SK-N-SH (cell line): ENCODE data around the gene TRIM68. TPM values are rescaled to one million over a fixed set of nuclear protein-coding genes. Genes with fewer than 3 reads are reported as not detected.

Experiments
- CTCF ChIA-PET: fragments of 300-600, 350-600 bp; formaldehyde crosslinking; extraction: SDS; loops from one replicate; lab custom pipeline; 2021; lab: Yijun Ruan, JAX
- POLR2A ChIA-PET: fragments of 350-600 bp; sonication (Branson Sonifier 250); formaldehyde crosslinking; extraction: SDS; loops from one replicate; lab custom pipeline; 2020; ENCODE audit warnings: antibody characterized with exemption, inconsistent platforms; lab: Yijun Ruan, JAX
- DNase-seq: peaks from one replicate; pipeline ENCODE4 v3.0.0; 2012
- H2AFZ ChIP-seq: fragments of 200-600 bp; sonication (generic); 2 replicates; pipeline ENCODE4 v1.8.1; 2016; ENCODE audit warnings: antibody characterized with exemption, mild to moderate bottlenecking, low read depth
- H3F3A ChIP-seq: fragments of 200-600 bp; sonication (generic); replicated peaks from 2 replicates; pipeline ENCODE3; 2016; ENCODE audit warnings: antibody characterized with exemption, mild to moderate bottlenecking; ENCODE audit not compliant: insufficient read depth
- H3K27ac ChIP-seq, 2 experiments: fragments of 200-500 bp in 1 of 2; fragments of 200-600 bp in 1 of 2; sonication (Bioruptor generic) in 1 of 2; sonication (generic), shearing (Covaris generic) in 1 of 2; 2 replicates each; pipeline versions ENCODE4 v1.5.1 to v1.6.1; 2014 to 2016; ENCODE audit warnings: low read depth in 2 of 2, inconsistent platforms in 1 of 2, low read length in 1 of 2, mild to moderate bottlenecking in 1 of 2, mixed read lengths in 1 of 2
- H3K27me3 ChIP-seq: fragments of 200-600 bp; sonication (generic), shearing (Covaris generic); 2 replicates; pipeline ENCODE4 v1.6.1; 2016; ENCODE audit warnings: mixed run types; ENCODE audit not compliant: insufficient read depth
- H3K36me3 ChIP-seq, 2 experiments: fragments of 200-500 bp in 1 of 2; fragments of 200-600 bp in 1 of 2; sonication (Bioruptor generic) in 1 of 2; sonication (generic) in 1 of 2; replicated peaks in 1 of 2; 2 replicates each; pipeline versions ENCODE3 to v1.5.1; 2014 to 2016; ENCODE audit warnings: low read length in 1 of 2, mild to moderate bottlenecking in 1 of 2; ENCODE audit not compliant: insufficient read depth in 2 of 2, control insufficient read depth in 1 of 2
- H3K4me1 ChIP-seq, 2 experiments: fragments of 200-500 bp in 1 of 2; fragments of 200-600 bp in 1 of 2; sonication (Bioruptor generic) in 1 of 2; sonication (generic), shearing (Covaris generic) in 1 of 2; 2 replicates each; pipeline versions ENCODE4 v1.5.1 to v1.6.1; 2014 to 2016; ENCODE audit warnings: low read depth in 1 of 2, low read length in 1 of 2, mixed run types in 1 of 2; ENCODE audit not compliant: insufficient read depth in 2 of 2, control insufficient read depth in 1 of 2
- H3K4me2 ChIP-seq: fragments of 200-600 bp; sonication (generic), shearing (Covaris generic); 2 replicates; pipeline ENCODE4 v1.6.1; 2017; ENCODE audit warnings: mixed run types
- H3K4me3 ChIP-seq, 2 experiments: fragments of 200-500 bp in 1 of 2; fragments of 200-600 bp in 1 of 2; sonication (Bioruptor generic) in 1 of 2; sonication (generic), shearing (Covaris generic) in 1 of 2; 2 replicates each; pipeline versions ENCODE4 v1.5.1 to v1.8.1; 2014 to 2016; ENCODE audit warnings: low read depth in 2 of 2, inconsistent platforms in 1 of 2, low read length in 1 of 2, mild to moderate bottlenecking in 1 of 2, mixed read lengths in 1 of 2, moderate library complexity in 1 of 2
- H3K79me2 ChIP-seq: fragments of 200-600 bp; sonication (generic); 2 replicates; pipeline ENCODE4 v1.8.1; 2017; ENCODE audit warnings: mild to moderate bottlenecking; ENCODE audit not compliant: insufficient read depth
- H3K9ac ChIP-seq: fragments of 200-600 bp; sonication (generic); 2 replicates; pipeline ENCODE4 v1.6.1; 2017; ENCODE audit warnings: mixed run types
- H3K9me2 ChIP-seq: fragments of 200-600 bp; sonication (generic); 2 replicates; pipeline ENCODE4 v1.6.1; 2017; ENCODE audit warnings: mixed run types
- H3K9me3 ChIP-seq: fragments of 200-600 bp; sonication (generic); 2 replicates; pipeline ENCODE4 v1.6.1; 2017; ENCODE audit warnings: mixed run types, mild to moderate bottlenecking, moderate library complexity
- H4K20me1 ChIP-seq: fragments of 200-600 bp; sonication (generic); 2 replicates; pipeline ENCODE4 v1.6.1; 2017; ENCODE audit warnings: mild to moderate bottlenecking, mixed run types; ENCODE audit not compliant: insufficient read depth
- CHD2 ChIP-seq: fragments of 150-350 bp; IDR thresholded peaks from 2 replicates; pipeline ENCODE4 v1.6.1; 2018; ENCODE audit warnings: low read length; ENCODE audit not compliant: partially characterized antibody
- EP300 ChIP-seq, 2 experiments: IDR thresholded peaks; 2 replicates each; pipeline versions ENCODE4 v1.4.0 to v1.6.1; 2012; ENCODE audit warnings: borderline replicate concordance in 1 of 2, low read depth in 1 of 2, low read length in 1 of 2
- FOXJ3 ChIP-seq: sonication (generic); formaldehyde crosslinking; IDR thresholded peaks from 2 replicates; pipeline ENCODE4 v1.5.1; 2020; ENCODE audit warnings: mild to moderate bottlenecking, missing genetic modification reagents
- GATA2 ChIP-seq: sonication (generic); formaldehyde crosslinking; IDR thresholded peaks from 2 replicates; pipeline ENCODE4 v1.5.0; 2020; ENCODE audit warnings: mild to moderate bottlenecking, missing genetic modification reagents
- JUND ChIP-seq: IDR thresholded peaks from 2 replicates; pipeline ENCODE4 v1.4.0; 2012
- MXI1 ChIP-seq: IDR thresholded peaks from 2 replicates; pipeline ENCODE4 v1.6.1; 2012; ENCODE audit warnings: mild to moderate bottlenecking, low read depth, low read length, improper control_type of control experiment
- NFIC ChIP-seq: IDR thresholded peaks from 2 replicates; pipeline ENCODE4 v1.4.0; 2012; ENCODE audit warnings: borderline replicate concordance
- NRF1 ChIP-seq: IDR thresholded peaks from 2 replicates; pipeline ENCODE4 v1.6.1; 2012; ENCODE audit warnings: low read depth, mild to moderate bottlenecking, low read length
- RAD21 ChIP-seq: IDR thresholded peaks from 2 replicates; pipeline ENCODE4 v1.6.1; 2012; ENCODE audit warnings: mild to moderate bottlenecking, low read length
- RCOR1 ChIP-seq: fragments of 150-350 bp; IDR thresholded peaks from 2 replicates; pipeline ENCODE4 v1.6.1; 2017; ENCODE audit warnings: antibody characterized with exemption, low read length
- RXRA ChIP-seq: IDR thresholded peaks from 2 replicates; pipeline ENCODE4 v1.4.0; 2012; ENCODE audit warnings: low read depth, mild to moderate bottlenecking, borderline replicate concordance
- SIN3A ChIP-seq: IDR thresholded peaks from 2 replicates; pipeline ENCODE4 v1.6.1; 2012; ENCODE audit warnings: low read depth, mild to moderate bottlenecking, low read length, moderate library complexity, borderline replicate concordance
- SMC3 ChIP-seq: IDR thresholded peaks from 2 replicates; pipeline ENCODE4 v1.6.1; 2012; ENCODE audit warnings: low read depth, low read length, improper control_type of control experiment
- TAF1 ChIP-seq: IDR thresholded peaks from 2 replicates; pipeline ENCODE4 v1.6.1; 2012; ENCODE audit warnings: low read depth, mild to moderate bottlenecking, low read length, moderate library complexity, borderline replicate concordance
- TCF12 ChIP-seq: IDR thresholded peaks from 2 replicates; pipeline ENCODE4 v1.4.0; 2012
- YY1 ChIP-seq: IDR thresholded peaks from 2 replicates; pipeline ENCODE4 v1.4.0; 2012; ENCODE audit warnings: low read depth, mild to moderate bottlenecking
- WGBS: methylation state at CpG from one replicate; pipeline ENCODE4 v1.1.6; 2017; ENCODE audit warnings: low lambda C conversion rate; 5-methylcytosine and 5-hydroxymethylcytosine counted together
- polyA plus RNA-seq, 3 experiments: library from polyadenylated mRNA; depleted of rRNA; stranded (reverse); fragments of >200 nt; gene quantifications; 2 replicates each; pipeline ENCODE4 v1.2.3, GENCODE V29; 2012
- TF ChIP-seq, protein P1 (sequence below): IDR thresholded peaks from 2 replicates; pipeline ENCODE4; 2012
- TF ChIP-seq, protein P2 (sequence below): IDR thresholded peaks from 2 replicates; pipeline ENCODE4 v1.6.1; 2012; ENCODE audit warnings: mild to moderate bottlenecking, low read depth, low read length, moderate library complexity
- TF ChIP-seq, protein P3 (sequence below): IDR thresholded peaks from 2 replicates; pipeline ENCODE4 v1.4.0; 2012; ENCODE audit warnings: low read depth
- TF ChIP-seq, protein P4 (sequence below): fragments of 150-350 bp; IDR thresholded peaks from 2 replicates; pipeline ENCODE4 v1.6.1; 2017; ENCODE audit warnings: antibody characterized with exemption, low read length, low read depth, borderline replicate concordance

The TRIM68 gene
- polyA plus RNA-seq, 1 of the 3 experiments (the other 2 are of a cell fraction), result 4.9 TPM

DNA sequence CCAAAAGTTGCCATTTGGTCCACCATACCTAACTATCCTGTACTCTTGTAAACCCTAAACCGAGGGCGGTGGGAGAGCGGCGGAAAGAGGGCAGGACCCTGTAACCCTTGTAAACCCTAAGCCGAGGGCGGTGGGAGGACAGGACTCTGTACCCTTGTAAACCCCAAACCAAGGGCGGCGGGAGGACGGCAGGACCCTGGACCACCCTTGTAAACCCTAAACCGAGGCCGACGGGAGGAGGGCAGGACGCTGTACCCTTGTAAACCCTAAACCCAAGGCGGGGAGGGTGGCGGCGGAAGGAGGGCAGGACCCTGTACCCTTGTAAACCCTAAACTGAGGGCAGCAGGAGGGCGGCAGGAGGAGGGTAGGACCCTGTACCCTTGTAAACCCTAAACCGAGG, 39.0 kb downstream of the TRIM68 start:
- POLR2A ChIA-PET, result no interaction called here
- Histone ChIP-seq H2AFZ (no peak overlapping the region), H3K4me1 (no peaks in the 10 kb centered on the region)
- TF ChIP-seq CHD2 (no peak), SIN3A (no peak), EP300 (IDR thresholded peaks at IDR 0.05; ENCODE audit: borderline replicate concordance in 1 of 2, low read depth in 1 of 2, low read length in 1 of 2) (no peak), TAF1 (no peak), NRF1 (no peak), FOXJ3 (CRISPR knock-in tag) (no peak), YY1 (no peak), RXRA (no peak), SMC3 (no peak), TCF12 (no peak), NFIC (no peak), GATA2 (CRISPR knock-in tag) (no peak), MXI1 (no peak), JUND (no peak), RCOR1 (no peak), RAD21 (no peak)
- TF ChIP-seq, protein P1, sequence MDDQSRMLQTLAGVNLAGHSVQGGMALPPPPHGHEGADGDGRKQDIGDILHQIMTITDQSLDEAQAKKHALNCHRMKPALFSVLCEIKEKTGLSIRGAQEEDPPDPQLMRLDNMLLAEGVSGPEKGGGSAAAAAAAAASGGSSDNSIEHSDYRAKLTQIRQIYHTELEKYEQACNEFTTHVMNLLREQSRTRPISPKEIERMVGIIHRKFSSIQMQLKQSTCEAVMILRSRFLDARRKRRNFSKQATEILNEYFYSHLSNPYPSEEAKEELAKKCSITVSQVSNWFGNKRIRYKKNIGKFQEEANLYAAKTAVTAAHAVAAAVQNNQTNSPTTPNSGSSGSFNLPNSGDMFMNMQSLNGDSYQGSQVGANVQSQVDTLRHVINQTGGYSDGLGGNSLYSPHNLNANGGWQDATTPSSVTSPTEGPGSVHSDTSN, result no peak
- TF ChIP-seq, protein P2, sequence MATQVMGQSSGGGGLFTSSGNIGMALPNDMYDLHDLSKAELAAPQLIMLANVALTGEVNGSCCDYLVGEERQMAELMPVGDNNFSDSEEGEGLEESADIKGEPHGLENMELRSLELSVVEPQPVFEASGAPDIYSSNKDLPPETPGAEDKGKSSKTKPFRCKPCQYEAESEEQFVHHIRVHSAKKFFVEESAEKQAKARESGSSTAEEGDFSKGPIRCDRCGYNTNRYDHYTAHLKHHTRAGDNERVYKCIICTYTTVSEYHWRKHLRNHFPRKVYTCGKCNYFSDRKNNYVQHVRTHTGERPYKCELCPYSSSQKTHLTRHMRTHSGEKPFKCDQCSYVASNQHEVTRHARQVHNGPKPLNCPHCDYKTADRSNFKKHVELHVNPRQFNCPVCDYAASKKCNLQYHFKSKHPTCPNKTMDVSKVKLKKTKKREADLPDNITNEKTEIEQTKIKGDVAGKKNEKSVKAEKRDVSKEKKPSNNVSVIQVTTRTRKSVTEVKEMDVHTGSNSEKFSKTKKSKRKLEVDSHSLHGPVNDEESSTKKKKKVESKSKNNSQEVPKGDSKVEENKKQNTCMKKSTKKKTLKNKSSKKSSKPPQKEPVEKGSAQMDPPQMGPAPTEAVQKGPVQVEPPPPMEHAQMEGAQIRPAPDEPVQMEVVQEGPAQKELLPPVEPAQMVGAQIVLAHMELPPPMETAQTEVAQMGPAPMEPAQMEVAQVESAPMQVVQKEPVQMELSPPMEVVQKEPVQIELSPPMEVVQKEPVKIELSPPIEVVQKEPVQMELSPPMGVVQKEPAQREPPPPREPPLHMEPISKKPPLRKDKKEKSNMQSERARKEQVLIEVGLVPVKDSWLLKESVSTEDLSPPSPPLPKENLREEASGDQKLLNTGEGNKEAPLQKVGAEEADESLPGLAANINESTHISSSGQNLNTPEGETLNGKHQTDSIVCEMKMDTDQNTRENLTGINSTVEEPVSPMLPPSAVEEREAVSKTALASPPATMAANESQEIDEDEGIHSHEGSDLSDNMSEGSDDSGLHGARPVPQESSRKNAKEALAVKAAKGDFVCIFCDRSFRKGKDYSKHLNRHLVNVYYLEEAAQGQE, result no peak
- TF ChIP-seq, protein P3, sequence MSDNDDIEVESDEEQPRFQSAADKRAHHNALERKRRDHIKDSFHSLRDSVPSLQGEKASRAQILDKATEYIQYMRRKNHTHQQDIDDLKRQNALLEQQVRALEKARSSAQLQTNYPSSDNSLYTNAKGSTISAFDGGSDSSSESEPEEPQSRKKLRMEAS, result no peak
- TF ChIP-seq, protein P4, sequence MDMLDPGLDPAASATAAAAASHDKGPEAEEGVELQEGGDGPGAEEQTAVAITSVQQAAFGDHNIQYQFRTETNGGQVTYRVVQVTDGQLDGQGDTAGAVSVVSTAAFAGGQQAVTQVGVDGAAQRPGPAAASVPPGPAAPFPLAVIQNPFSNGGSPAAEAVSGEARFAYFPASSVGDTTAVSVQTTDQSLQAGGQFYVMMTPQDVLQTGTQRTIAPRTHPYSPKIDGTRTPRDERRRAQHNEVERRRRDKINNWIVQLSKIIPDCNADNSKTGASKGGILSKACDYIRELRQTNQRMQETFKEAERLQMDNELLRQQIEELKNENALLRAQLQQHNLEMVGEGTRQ, result no peak
- TF ChIP-seq, all 33 proteins: peak for 0
- no peaks in the 10 kb centered on the region for H3K36me3 ChIP-seq
- no peaks in the 10 kb centered on the region for H3K9me2 ChIP-seq
- no peaks in the 10 kb centered on the region for H3K9me3 ChIP-seq
- no peak overlapping the region for H3K4me3 ChIP-seq
- no peaks in the 10 kb centered on the region for H3F3A ChIP-seq
- H3K79me2 ChIP-seq, result no peaks in the 10 kb centered on the region
- CTCF ChIA-PET, result no interaction called here
- peaks cover 10% of the 10 kb centered on the region; the same call in 1 of the 2 replicates for H3K27me3 ChIP-seq
- no peak for DNase-seq
- no peak overlapping the region for H3K4me2 ChIP-seq
- H3K27ac ChIP-seq, result no peak overlapping the region
- no peak overlapping the region for H3K9ac ChIP-seq
- no peaks in the 10 kb centered on the region for H4K20me1 ChIP-seq
- WGBS, result 8% methylated on average over 15 of the region's 18 CpGs
